Body of pancreas (tissue), 4 donors: ENCODE measurements around the gene GALNT2.

Source experiments
- POLR2A ChIP-seq, 3 donors: fragments of 450-650 bp; IDR thresholded peaks; one replicate each; pipeline ENCODE4 v1.6.1; 2016; ENCODE audit warnings: antibody characterized with exemption in 3 of 3, mild to moderate bottlenecking in 2 of 3
- TF ChIP-seq, protein P1 (sequence below), 7 experiments: fragments of 450-650 bp in 4 of 7; fragments of 200-600 bp in 3 of 7; sonication (generic) in 3 of 7; IDR thresholded peaks; one replicate each; pipeline ENCODE4 v1.5.1; 2016 to 2019; ENCODE audit warnings: antibody characterized with exemption in 7 of 7

DNA sequence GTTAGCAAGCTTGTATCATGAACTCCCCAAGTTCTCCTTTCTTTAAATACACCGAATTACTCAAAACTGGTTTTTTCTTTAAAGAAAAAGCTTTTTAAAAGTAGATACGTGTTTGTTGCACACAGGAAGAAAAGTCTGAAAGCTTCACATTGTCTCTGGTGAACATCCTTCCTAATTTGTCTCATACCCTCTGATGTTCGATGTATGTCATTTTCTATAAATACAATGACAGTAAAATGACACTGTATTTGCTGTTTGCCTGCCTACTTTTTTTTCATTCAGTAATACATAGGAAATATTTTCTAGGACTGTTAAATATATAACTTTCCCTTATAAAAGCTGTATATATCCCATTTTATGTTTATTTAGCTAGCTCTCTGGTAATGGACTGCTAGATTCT is 153.9 kb downstream of the GALNT2 start:
- TF ChIP-seq, protein P1, sequence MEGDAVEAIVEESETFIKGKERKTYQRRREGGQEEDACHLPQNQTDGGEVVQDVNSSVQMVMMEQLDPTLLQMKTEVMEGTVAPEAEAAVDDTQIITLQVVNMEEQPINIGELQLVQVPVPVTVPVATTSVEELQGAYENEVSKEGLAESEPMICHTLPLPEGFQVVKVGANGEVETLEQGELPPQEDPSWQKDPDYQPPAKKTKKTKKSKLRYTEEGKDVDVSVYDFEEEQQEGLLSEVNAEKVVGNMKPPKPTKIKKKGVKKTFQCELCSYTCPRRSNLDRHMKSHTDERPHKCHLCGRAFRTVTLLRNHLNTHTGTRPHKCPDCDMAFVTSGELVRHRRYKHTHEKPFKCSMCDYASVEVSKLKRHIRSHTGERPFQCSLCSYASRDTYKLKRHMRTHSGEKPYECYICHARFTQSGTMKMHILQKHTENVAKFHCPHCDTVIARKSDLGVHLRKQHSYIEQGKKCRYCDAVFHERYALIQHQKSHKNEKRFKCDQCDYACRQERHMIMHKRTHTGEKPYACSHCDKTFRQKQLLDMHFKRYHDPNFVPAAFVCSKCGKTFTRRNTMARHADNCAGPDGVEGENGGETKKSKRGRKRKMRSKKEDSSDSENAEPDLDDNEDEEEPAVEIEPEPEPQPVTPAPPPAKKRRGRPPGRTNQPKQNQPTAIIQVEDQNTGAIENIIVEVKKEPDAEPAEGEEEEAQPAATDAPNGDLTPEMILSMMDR (IDR thresholded peaks at IDR 0.05) = no peak
- no peak for TF ChIP-seq POLR2A (IDR thresholded peaks at IDR 0.05)
